ENCODE data around the gene ERCC3. TPM values are rescaled to one million over a fixed set of nuclear protein-coding genes. Genes with fewer than 3 reads are reported as not detected.

Gene ERCC3
- total RNA-seq, 4 donors from 2014 or later: 19.3 to 36.6 (median 25.2) TPM

- Histone ChIP-seq H3K36me3 (peaks cover 0 to 98% (median 9%) of the 10 kb centered on the region in 3 donors), H3K9me3 (no peaks in the 10 kb centered on the region), H3K4me3 (no peak overlapping the region), H3K27ac (no peak overlapping the region), H3K4me1 (no peaks in the 10 kb centered on the region), H3K27me3 (no peaks in the 10 kb centered on the region)
- intact Hi-C loops (cut with DNase I): loop anchor here (10.0 kb wide), 1 partner anchor 148 kb away; no protein-coding TSS in a partner anchor
- TF ChIP-seq, protein P1, sequence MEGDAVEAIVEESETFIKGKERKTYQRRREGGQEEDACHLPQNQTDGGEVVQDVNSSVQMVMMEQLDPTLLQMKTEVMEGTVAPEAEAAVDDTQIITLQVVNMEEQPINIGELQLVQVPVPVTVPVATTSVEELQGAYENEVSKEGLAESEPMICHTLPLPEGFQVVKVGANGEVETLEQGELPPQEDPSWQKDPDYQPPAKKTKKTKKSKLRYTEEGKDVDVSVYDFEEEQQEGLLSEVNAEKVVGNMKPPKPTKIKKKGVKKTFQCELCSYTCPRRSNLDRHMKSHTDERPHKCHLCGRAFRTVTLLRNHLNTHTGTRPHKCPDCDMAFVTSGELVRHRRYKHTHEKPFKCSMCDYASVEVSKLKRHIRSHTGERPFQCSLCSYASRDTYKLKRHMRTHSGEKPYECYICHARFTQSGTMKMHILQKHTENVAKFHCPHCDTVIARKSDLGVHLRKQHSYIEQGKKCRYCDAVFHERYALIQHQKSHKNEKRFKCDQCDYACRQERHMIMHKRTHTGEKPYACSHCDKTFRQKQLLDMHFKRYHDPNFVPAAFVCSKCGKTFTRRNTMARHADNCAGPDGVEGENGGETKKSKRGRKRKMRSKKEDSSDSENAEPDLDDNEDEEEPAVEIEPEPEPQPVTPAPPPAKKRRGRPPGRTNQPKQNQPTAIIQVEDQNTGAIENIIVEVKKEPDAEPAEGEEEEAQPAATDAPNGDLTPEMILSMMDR (IDR thresholded peaks at IDR 0.05): no peak
- TF ChIP-seq POLR2A (IDR thresholded peaks at IDR 0.05): no peak
- no peak for DNase-seq
- WGBS, 2 donors: 82 to 84% methylated on average over 2 of the region's 2 CpGs
Observed at GRCh38 chr2:127326289-127326945, 32.5 kb upstream of the ERCC3 start.

- peaks cover 0 to 98% (median 9%) of the 10 kb centered on the region in 3 donors for H3K36me3 ChIP-seq
- 58 to 62% methylated on average over 3 of the region's 3 CpGs for WGBS, 2 donors
- no peaks in the 10 kb centered on the region for H3K9me3 ChIP-seq
- H3K27ac ChIP-seq: no peak overlapping the region
- no peaks in the 10 kb centered on the region for H3K27me3 ChIP-seq
- intact Hi-C loops (cut with DNase I): loop anchor here (10.0 kb wide), 1 partner anchor 150 kb away; no protein-coding TSS in a partner anchor
- no peak for DNase-seq
- H3K4me3 ChIP-seq: no peak overlapping the region
- no peak for TF ChIP-seq POLR2A (IDR thresholded peaks at IDR 0.05)
- TF ChIP-seq, protein P1 (IDR thresholded peaks at IDR 0.05): peak in 5 of 6 experiments; percentile 34 to 63 (median 43)
- H3K4me1 ChIP-seq: no peaks in the 10 kb centered on the region
Observed at GRCh38 chr2:127324635-127325034, 30.7 kb upstream of the ERCC3 start.

GRCh38 chr2:127321303-127321702 is 27.4 kb upstream of the ERCC3 start:
- intact Hi-C loops (cut with DNase I): loop anchor here (10.0 kb wide), 1 partner anchor 153 kb away; no protein-coding TSS in a partner anchor
- TF ChIP-seq, protein P1 (IDR thresholded peaks at IDR 0.05): no peak
- no peak for TF ChIP-seq POLR2A (IDR thresholded peaks at IDR 0.05)
- no peaks in the 10 kb centered on the region for H3K9me3 ChIP-seq
- no peak overlapping the region for H3K27ac ChIP-seq
- DNase-seq: no peak
- no peak overlapping the region for H3K4me3 ChIP-seq
- no peaks in the 10 kb centered on the region for H3K4me1 ChIP-seq
- H3K36me3 ChIP-seq: peaks cover 3 to 98% (median 12%) of the 10 kb centered on the region in 3 donors
- no peaks in the 10 kb centered on the region for H3K27me3 ChIP-seq

DNA sequence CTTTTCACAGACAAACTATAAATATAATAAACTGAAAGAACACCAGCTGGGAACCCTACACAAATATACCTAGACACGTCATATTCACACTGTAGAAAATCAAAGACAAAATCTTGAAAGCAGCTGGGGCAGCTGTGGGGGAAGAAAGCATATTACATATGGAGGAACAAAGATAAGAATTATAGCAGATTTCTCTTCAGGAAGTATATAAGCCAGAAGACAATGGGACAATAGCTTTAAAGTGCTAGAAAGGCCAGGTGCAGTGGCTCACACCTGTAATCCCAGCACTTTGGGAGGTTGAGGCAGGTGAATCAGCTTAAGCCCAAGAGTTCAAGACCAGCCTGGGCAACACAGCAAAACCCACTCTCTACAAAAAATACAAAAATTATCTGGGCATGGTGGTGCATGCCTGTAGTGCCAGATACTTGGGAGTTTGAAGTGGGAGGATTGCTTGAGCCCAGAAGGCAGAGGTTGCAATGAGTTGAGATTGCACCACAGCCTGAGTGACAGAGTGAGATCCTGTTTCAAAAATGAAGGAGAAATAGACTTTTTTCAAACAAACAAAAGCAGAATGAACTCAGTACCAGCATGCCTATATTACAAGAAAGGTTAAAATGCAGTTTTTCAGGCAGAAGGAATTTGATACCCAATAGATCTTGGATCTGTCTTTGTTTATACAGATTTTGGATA is 26.8 kb upstream of the ERCC3 start:
- intact Hi-C loops (cut with DNase I): loop anchor here (10.0 kb wide), 1 partner anchor 154 kb away; no protein-coding TSS in a partner anchor
- WGBS, 2 donors: 70 to 94% methylated on average over 1 of the region's 1 CpG
- DNase-seq: no peak
- no peak for TF ChIP-seq POLR2A (IDR thresholded peaks at IDR 0.05)
- TF ChIP-seq, protein P1 (IDR thresholded peaks at IDR 0.05): no peak
- Histone ChIP-seq H3K27me3 (no peaks in the 10 kb centered on the region), H3K36me3 (peaks cover 3 to 100% (median 18%) of the 10 kb centered on the region in 3 donors), H3K4me3 (no peak overlapping the region), H3K4me1 (no peaks in the 10 kb centered on the region), H3K27ac (no peak overlapping the region), H3K9me3 (no peaks in the 10 kb centered on the region)

- Histone ChIP-seq H3K27me3 (no peaks in the 10 kb centered on the region), H3K4me3 (no peak overlapping the region), H3K9me3 (no peaks in the 10 kb centered on the region), H3K4me1 (no peaks in the 10 kb centered on the region), H3K36me3 (peaks cover 3 to 100% (median 23%) of the 10 kb centered on the region in 3 donors), H3K27ac (no peak overlapping the region)
- intact Hi-C loops (cut with DNase I): loop anchor here (10.0 kb wide), 1 partner anchor 155 kb away; no protein-coding TSS in a partner anchor
- TF ChIP-seq, protein P1 (IDR thresholded peaks at IDR 0.05): no peak
- no peak for TF ChIP-seq POLR2A (IDR thresholded peaks at IDR 0.05)
- no peak for DNase-seq
- 72 to 82% methylated on average over 1 of the region's 1 CpG for WGBS, 2 donors
Observed at GRCh38 chr2:127320067-127320466, 26.1 kb upstream of the ERCC3 start.
